HEK293 (cell line): Measurements from ENCODE around the gene CCDC138.

Experiments used
- CTCF ChIA-PET: fragments of 350-600 bp; formaldehyde crosslinking; extraction: SDS; loops from one replicate; lab custom pipeline; 2021; ENCODE audit warnings: antibody characterized with exemption; lab: Yijun Ruan, JAX
- POLR2A ChIA-PET: fragments of 300-600 bp; formaldehyde crosslinking; extraction: SDS; loops from one replicate; lab custom pipeline; 2020; ENCODE audit warnings: antibody characterized with exemption, inconsistent platforms; lab: Yijun Ruan, JAX
- H3K27ac ChIP-seq: fragments of 200-500 bp; sonication (Bioruptor generic); 2 replicates; pipeline ENCODE4 v1.5.1; 2014; ENCODE audit warnings: low read depth, low read length, control low read depth, inconsistent platforms; ENCODE audit errors: extremely low read depth
- H3K36me3 ChIP-seq, 2 experiments: fragments of 200-500 bp in 1 of 2; sonication (Bioruptor generic) in 1 of 2; 1 replicate in 1 of 2; 2 replicates in 1 of 2; pipeline ENCODE4 v1.5.1; 2014 to 2017; ENCODE audit warnings: inconsistent platforms in 2 of 2, low read length in 2 of 2; ENCODE audit not compliant: control insufficient read depth in 2 of 2, insufficient read depth in 1 of 2
- H3K4me1 ChIP-seq: fragments of 200-500 bp; sonication (Bioruptor generic); 2 replicates; pipeline ENCODE4 v1.5.1; 2014; ENCODE audit warnings: mild to moderate bottlenecking, low read length, inconsistent platforms; ENCODE audit not compliant: control insufficient read depth, insufficient read depth
- H3K4me3 ChIP-seq: 2 replicates; pipeline ENCODE4 v1.5.1; 2011; ENCODE audit warnings: low read depth, mild to moderate bottlenecking, control low read depth, low read length, moderate library complexity
- H3K9me3 ChIP-seq: fragments of 200-500 bp; sonication (Bioruptor generic); 2 replicates; pipeline ENCODE4 v1.5.1; 2014; ENCODE audit warnings: low read depth, low read length, inconsistent platforms; ENCODE audit not compliant: control insufficient read depth, insufficient read depth
- IKZF3 ChIP-seq: fragments of 450-650 bp; IDR thresholded peaks from 2 replicates; pipeline ENCODE4 v1.5.0; 2018; ENCODE audit warnings: missing biosample characterization, mild to moderate bottlenecking, missing genetic modification characterization, moderate library complexity
- SALL2 ChIP-seq: fragments of 450-650 bp; formaldehyde crosslinking; IDR thresholded peaks from 2 replicates; pipeline ENCODE4 v1.5.0; 2017; ENCODE audit warnings: missing biosample characterization, mild to moderate bottlenecking, missing genetic modification characterization, borderline replicate concordance
- SETDB1 ChIP-seq: IDR thresholded peaks from one replicate; pipeline ENCODE4 v1.6.1; 2017; ENCODE audit warnings: mild to moderate bottlenecking, low read length, moderate library complexity, mixed read lengths; ENCODE audit not compliant: insufficient read length
- ZNF146 ChIP-seq: fragments of 450-650 bp; formaldehyde crosslinking; IDR thresholded peaks from 2 replicates; pipeline ENCODE4 v1.5.1; 2016; ENCODE audit warnings: missing biosample characterization, missing genetic modification characterization
- ZNF211 ChIP-seq: fragments of 450-650 bp; formaldehyde crosslinking; IDR thresholded peaks from 2 replicates; pipeline ENCODE4 v1.5.1; 2016; ENCODE audit warnings: low read depth, missing biosample characterization, missing genetic modification characterization
- ZNF324 ChIP-seq: fragments of 450-650 bp; formaldehyde crosslinking; IDR thresholded peaks from 2 replicates; pipeline ENCODE4 v1.5.1; 2016; ENCODE audit warnings: missing biosample characterization, missing genetic modification characterization
- ZNF366 ChIP-seq: fragments of 450-650 bp; formaldehyde crosslinking; conservative IDR thresholded peaks from 2 replicates; pipeline ENCODE4 v1.5.1; 2016; ENCODE audit warnings: missing biosample characterization, missing genetic modification characterization
- ZNF426 ChIP-seq: fragments of 450-650 bp; formaldehyde crosslinking; IDR thresholded peaks from 2 replicates; pipeline ENCODE4 v1.5.1; 2017; ENCODE audit warnings: missing biosample characterization, missing genetic modification characterization, mild to moderate bottlenecking, inconsistent platforms, moderate library complexity
- ZNF529 ChIP-seq: fragments of 450-650 bp; formaldehyde crosslinking; IDR thresholded peaks from 2 replicates; pipeline ENCODE4 v1.5.1; 2017; ENCODE audit warnings: missing genetic modification characterization, missing biosample characterization; ENCODE audit not compliant: insufficient replicate concordance
- ZNF664 ChIP-seq: fragments of 450-650 bp; formaldehyde crosslinking; IDR thresholded peaks from 2 replicates; pipeline ENCODE4 v1.5.1; 2016; ENCODE audit warnings: missing biosample characterization, missing genetic modification characterization
- ZNF677 ChIP-seq: fragments of 450-650 bp; IDR thresholded peaks from 2 replicates; pipeline ENCODE4 v1.5.0; 2018; ENCODE audit warnings: missing biosample characterization, mild to moderate bottlenecking, missing genetic modification characterization, moderate library complexity
- TF ChIP-seq, protein P1 (sequence below): fragments of 450-650 bp; formaldehyde crosslinking; IDR thresholded peaks from 2 replicates; pipeline ENCODE4 v1.5.1; 2016; ENCODE audit warnings: missing biosample characterization, missing genetic modification characterization
- TF ChIP-seq, protein P2 (sequence below): fragments of 450-650 bp; formaldehyde crosslinking; IDR thresholded peaks from 2 replicates; pipeline ENCODE4 v1.5.1; 2016; ENCODE audit warnings: missing biosample characterization, missing genetic modification characterization
- TF ChIP-seq, protein P3 (sequence below): fragments of 450-650 bp; formaldehyde crosslinking; IDR thresholded peaks from 2 replicates; pipeline ENCODE4 v1.5.1; 2017; ENCODE audit warnings: missing biosample characterization, missing genetic modification characterization

Gene CCDC138

DNA sequence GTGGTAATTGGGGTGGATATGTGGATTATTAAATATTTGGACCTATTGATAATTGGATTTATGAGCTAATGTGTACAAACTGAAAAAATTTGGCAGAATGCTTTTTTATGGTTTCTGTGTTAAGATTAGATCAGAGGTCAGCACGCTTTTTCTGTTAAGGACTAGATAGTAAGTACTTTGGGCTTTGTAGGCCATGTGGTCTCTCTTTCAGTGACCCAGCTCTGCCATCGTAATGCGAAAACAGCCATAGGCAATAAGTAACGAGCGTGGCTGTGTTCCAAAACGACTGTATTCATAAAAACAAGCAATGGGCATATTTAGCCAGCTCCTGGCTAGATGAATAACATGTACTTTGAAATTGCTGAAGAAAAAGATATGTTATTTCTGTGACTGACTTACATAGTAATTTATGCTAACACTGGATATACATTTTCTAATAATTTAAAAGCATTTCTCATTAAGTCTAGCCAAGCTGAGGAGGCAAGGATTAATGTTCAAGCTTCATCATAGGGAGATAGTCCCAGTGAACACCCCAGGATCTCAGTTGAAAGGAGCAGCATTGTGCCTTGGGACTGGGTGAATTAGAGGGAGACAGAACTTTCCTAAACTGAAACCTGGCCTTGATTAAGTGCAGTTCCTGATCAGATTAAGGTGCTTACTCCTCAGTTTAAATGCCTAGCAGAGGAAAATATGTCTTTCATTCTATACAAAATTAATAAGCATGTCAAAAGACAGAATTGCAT is 20.0 kb downstream of the CCDC138 start (continued):
- TF ChIP-seq, protein P1, sequence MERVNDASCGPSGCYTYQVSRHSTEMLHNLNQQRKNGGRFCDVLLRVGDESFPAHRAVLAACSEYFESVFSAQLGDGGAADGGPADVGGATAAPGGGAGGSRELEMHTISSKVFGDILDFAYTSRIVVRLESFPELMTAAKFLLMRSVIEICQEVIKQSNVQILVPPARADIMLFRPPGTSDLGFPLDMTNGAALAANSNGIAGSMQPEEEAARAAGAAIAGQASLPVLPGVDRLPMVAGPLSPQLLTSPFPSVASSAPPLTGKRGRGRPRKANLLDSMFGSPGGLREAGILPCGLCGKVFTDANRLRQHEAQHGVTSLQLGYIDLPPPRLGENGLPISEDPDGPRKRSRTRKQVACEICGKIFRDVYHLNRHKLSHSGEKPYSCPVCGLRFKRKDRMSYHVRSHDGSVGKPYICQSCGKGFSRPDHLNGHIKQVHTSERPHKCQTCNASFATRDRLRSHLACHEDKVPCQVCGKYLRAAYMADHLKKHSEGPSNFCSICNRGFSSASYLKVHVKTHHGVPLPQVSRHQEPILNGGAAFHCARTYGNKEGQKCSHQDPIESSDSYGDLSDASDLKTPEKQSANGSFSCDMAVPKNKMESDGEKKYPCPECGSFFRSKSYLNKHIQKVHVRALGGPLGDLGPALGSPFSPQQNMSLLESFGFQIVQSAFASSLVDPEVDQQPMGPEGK (tag by site-specific recombination): no peak
- no peak for TF ChIP-seq ZNF324
- no peak for TF ChIP-seq IKZF3 (tag by site-specific recombination)
- no peak for TF ChIP-seq ZNF664 (tag by site-specific recombination)
- no peak for TF ChIP-seq ZNF211 (tag by site-specific recombination)
- TF ChIP-seq ZNF677 (tag by site-specific recombination): no peak
- TF ChIP-seq, protein P2, sequence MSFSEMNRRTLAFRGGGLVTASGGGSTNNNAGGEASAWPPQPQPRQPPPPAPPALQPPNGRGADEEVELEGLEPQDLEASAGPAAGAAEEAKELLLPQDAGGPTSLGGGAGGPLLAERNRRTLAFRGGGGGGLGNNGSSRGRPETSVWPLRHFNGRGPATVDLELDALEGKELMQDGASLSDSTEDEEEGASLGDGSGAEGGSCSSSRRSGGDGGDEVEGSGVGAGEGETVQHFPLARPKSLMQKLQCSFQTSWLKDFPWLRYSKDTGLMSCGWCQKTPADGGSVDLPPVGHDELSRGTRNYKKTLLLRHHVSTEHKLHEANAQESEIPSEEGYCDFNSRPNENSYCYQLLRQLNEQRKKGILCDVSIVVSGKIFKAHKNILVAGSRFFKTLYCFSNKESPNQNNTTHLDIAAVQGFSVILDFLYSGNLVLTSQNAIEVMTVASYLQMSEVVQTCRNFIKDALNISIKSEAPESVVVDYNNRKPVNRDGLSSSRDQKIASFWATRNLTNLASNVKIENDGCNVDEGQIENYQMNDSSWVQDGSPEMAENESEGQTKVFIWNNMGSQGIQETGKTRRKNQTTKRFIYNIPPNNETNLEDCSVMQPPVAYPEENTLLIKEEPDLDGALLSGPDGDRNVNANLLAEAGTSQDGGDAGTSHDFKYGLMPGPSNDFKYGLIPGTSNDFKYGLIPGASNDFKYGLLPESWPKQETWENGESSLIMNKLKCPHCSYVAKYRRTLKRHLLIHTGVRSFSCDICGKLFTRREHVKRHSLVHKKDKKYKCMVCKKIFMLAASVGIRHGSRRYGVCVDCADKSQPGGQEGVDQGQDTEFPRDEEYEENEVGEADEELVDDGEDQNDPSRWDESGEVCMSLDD (tag by site-specific recombination): no peak
- TF ChIP-seq, protein P3, sequence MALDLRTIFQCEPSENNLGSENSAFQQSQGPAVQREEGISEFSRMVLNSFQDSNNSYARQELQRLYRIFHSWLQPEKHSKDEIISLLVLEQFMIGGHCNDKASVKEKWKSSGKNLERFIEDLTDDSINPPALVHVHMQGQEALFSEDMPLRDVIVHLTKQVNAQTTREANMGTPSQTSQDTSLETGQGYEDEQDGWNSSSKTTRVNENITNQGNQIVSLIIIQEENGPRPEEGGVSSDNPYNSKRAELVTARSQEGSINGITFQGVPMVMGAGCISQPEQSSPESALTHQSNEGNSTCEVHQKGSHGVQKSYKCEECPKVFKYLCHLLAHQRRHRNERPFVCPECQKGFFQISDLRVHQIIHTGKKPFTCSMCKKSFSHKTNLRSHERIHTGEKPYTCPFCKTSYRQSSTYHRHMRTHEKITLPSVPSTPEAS (tag by site-specific recombination): no peak
- no peak for TF ChIP-seq SALL2 (tag by site-specific recombination)
- TF ChIP-seq ZNF146 (tag by site-specific recombination): no peak

DNA sequence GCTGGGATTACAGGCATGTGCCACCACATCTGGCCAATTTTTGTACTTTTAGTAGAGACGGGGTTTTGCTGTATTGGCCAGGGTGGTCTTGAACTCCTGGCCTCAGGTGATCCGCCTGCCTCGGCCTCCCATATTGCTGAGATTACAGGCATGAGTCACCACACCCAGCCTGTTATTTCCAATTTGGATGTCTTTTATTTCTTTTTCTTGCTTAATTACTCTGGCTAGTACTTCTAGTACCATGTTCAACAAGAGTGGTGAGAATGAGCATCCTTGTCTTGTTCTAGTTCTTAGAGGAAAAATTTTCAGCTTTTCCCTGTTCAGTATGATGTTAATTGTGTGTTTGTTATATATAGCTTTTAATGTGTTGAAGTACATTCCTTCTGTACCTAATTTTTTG is 23.4 kb downstream of the CCDC138 start:
- no peaks in the 10 kb centered on the region for H3K4me1 ChIP-seq
- CTCF ChIA-PET: no interaction called here
- POLR2A ChIA-PET: no interaction called here
- TF ChIP-seq ZNF426 (tag by site-specific recombination) (no peak), SETDB1 (peak; percentile 89)
- no peak overlapping the region for H3K27ac ChIP-seq
- H3K9me3 ChIP-seq: no peaks in the 10 kb centered on the region
- no peak overlapping the region for H3K4me3 ChIP-seq
- peaks cover 61 to 78% of the 10 kb centered on the region in 2 experiments for H3K36me3 ChIP-seq

DNA sequence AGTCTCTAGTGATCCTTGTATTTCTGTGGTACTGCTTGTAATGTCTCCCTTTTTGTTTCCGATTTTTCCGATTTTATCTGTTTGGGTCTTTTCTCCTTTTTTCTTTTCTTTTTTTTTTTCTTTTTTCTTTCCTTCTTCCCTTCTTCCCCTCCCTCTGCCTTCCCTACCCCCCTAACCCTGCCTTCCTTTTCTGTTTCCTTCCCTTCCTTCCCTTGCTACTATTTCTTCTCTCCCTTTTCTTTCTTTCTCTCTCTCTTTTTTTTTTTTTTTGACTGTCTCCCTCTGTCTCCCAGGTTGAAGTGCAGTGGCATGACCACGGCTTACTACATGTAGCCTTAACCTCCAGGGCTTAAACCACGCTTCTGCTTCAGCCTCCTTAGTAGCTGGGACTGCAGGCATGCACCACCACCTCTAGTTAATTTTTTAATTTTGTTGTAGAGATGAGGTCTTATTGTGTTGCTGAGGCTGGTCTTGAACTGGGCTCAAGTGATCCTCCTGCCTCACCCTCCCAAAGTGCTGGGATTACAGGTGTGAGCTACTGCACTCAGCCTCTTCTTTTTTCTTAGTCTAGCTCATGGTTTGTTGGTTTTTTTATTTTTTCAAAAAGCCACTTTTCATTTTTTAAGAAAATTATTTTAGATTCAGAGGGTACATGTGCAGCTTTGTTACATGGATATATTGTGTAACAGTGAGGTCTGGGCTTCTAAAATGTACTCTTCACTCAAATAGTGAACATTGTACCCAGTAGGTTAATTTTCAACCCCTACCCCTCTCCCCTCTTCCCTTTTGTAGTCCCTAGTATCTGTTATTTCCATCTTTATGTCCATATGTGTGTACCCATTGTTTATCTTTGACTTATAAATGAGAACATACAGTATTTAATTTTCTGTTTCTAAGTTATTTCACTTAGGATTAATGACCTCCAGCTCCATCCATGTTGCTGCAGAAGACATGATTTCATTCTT is 24.7 kb downstream of the CCDC138 start:
- ChIA-PET POLR2A (no interaction called here), CTCF (no interaction called here)
- no peak overlapping the region for H3K4me3 ChIP-seq
- H3K27ac ChIP-seq: no peak overlapping the region
- no peaks in the 10 kb centered on the region for H3K9me3 ChIP-seq
- peaks cover 61 to 77% of the 10 kb centered on the region in 2 experiments for H3K36me3 ChIP-seq
- TF ChIP-seq ZNF529 (tag by site-specific recombination): no peak
- TF ChIP-seq ZNF366 (tag by site-specific recombination): 0 out of 2 replicates have a peak, but pooled peaks have one; percentile 21
- H3K4me1 ChIP-seq: no peaks in the 10 kb centered on the region
